ENCODE results near the gene AP5S1.
A peak's percentile ranks its signal among the peaks of the same experiment; 100 is the strongest.
"Not testable (repeated sequence)": the region's sequence is repeated elsewhere in the genome, so short reads cannot be mapped to it uniquely, and the experiment has no call there.

Gene AP5S1

GRCh38 chr20:3843490-3843889, 23.1 kb downstream of the AP5S1 start:
- no peak for TF ChIP-seq CTCF (IDR thresholded peaks at IDR 0.05; ENCODE audit: extremely low read depth, insufficient read depth, missing control alignments)
- in situ Hi-C loops (cut with MboI; ENCODE audit: low pct_unique_long_range_greater_than_20kb, low sequenced_read_pairs, unreplicated experiment) = no loop called here
- DNase-seq (ENCODE audit: low spot score) = peak; percentile 26

GRCh38 chr20:3843990-3844619, 23.8 kb downstream of the AP5S1 start:
- DNase-seq (ENCODE audit: low spot score) = peak; percentile 3
- in situ Hi-C loops (cut with MboI; ENCODE audit: low pct_unique_long_range_greater_than_20kb, low sequenced_read_pairs, unreplicated experiment) = not testable (repeated sequence)

GRCh38 chr20:3846378-3846739, 26.0 kb downstream of the AP5S1 start:
- DNase-seq (ENCODE audit: low spot score) = no peak
- in situ Hi-C loops (cut with MboI; ENCODE audit: low pct_unique_long_range_greater_than_20kb, low sequenced_read_pairs, unreplicated experiment) = no loop called here
- TF ChIP-seq CTCF (IDR thresholded peaks at IDR 0.05; ENCODE audit: extremely low read depth, insufficient read depth, missing control alignments) = no peak

- DNase-seq (ENCODE audit: low spot score) = peak; percentile 96
- TF ChIP-seq CTCF (IDR thresholded peaks at IDR 0.05; ENCODE audit: extremely low read depth, insufficient read depth, missing control alignments) = peak; percentile 18
- in situ Hi-C loops (cut with MboI; ENCODE audit: low pct_unique_long_range_greater_than_20kb, low sequenced_read_pairs, unreplicated experiment) = no loop called here
Observed at GRCh38 chr20:3846740-3847428, 26.5 kb downstream of the AP5S1 start, which contains the start of gene MAVS. Gene MAVS (plus strand): TSS chr20:3846834. CDS start chr20:3854625, 7,791 bp downstream.

- no peak for TF ChIP-seq CTCF (IDR thresholded peaks at IDR 0.05; ENCODE audit: extremely low read depth, insufficient read depth, missing control alignments)
- in situ Hi-C loops (cut with MboI; ENCODE audit: low pct_unique_long_range_greater_than_20kb, low sequenced_read_pairs, unreplicated experiment) = no loop called here
- peak; percentile 22 for DNase-seq (ENCODE audit: low spot score)
Observed at GRCh38 chr20:3847429-3847940, 27.1 kb downstream of the AP5S1 start.

- no peak for TF ChIP-seq CTCF (IDR thresholded peaks at IDR 0.05; ENCODE audit: extremely low read depth, insufficient read depth, missing control alignments)
- in situ Hi-C loops (cut with MboI; ENCODE audit: low pct_unique_long_range_greater_than_20kb, low sequenced_read_pairs, unreplicated experiment) = no loop called here
- DNase-seq (ENCODE audit: low spot score) = peak; percentile 15
Observed at GRCh38 chr20:3848565-3848964, 28.2 kb downstream of the AP5S1 start.

GRCh38 chr20:3854462-3854871, 34.1 kb downstream of the AP5S1 start:
- no peak for TF ChIP-seq CTCF (IDR thresholded peaks at IDR 0.05; ENCODE audit: extremely low read depth, insufficient read depth, missing control alignments)
- no peak for DNase-seq (ENCODE audit: low spot score)
- in situ Hi-C loops (cut with MboI; ENCODE audit: low pct_unique_long_range_greater_than_20kb, low sequenced_read_pairs, unreplicated experiment) = no loop called here

Data from GM13977 (cell line).